ENCODE results near the gene RFTN2.
"Not testable (repeated sequence)": the region's sequence is repeated elsewhere in the genome, so short reads cannot be mapped to it uniquely, and the experiment has no call there.

RFTN2 gene

DNA sequence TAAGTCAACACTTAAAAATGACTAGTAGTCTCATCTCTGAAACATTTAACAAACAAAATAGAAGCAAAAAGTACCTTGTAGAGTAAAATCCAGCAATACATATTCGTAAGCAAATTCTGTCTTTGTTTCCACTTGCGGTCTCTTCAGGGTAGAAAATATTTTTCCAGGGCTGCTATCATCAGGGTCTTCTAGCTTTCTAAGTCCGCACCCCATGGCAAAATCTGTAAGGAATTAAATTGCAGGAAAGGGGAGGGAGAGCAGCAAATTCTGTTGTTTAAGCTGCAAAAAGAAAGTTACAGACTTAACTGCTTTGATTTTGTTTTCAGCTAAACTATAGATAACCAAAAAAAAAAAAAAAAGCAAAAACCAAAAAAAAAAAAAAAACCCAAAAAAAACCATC, at the start of gene RFTN2:
Gene RFTN2, minus strand, starts transcription at position 342 of the 400 bp plus-strand sequence. Its CDS starts 129 bp downstream, at position 213.
- no peak for DNase-seq

DNA sequence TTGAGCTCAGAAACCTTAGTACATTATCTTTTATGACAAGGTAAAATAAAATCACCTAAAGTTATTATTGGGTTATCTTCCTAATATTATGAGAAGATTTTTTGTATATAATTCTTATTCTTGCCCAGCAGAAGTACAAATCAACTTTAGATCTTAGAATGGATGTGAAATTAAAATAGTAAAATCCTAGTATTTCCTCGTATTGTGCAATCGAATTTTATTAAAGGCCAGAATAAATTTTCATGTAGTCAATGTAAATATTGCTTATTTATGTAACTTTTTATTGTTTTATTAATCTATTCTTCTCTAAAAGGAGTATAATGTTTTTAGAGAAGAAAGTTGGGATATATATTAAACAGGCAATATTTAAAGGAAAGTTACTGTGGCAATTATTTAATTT, 42.5 kb upstream of the RFTN2 start:
- no peak for DNase-seq

DNA sequence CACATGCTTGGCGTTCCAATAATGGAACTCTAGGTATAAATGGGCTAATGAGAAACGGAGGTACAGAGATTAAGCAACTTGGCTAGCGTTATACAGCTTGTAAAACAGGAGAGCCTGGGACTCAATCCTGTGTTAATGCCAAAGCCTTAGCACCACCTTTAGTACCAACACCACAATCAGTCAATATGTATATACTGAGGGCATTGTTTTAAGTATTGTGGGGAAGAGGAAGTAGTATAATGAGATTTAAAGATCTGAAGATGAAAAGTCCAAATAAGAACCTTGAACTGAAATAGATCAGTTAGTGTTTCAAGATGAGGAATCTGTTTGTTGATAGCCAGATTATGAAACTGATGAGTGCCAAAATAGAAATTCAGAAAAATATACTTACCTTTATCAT, 37.9 kb upstream of the RFTN2 start:
- DNase-seq, result no peak

DNA sequence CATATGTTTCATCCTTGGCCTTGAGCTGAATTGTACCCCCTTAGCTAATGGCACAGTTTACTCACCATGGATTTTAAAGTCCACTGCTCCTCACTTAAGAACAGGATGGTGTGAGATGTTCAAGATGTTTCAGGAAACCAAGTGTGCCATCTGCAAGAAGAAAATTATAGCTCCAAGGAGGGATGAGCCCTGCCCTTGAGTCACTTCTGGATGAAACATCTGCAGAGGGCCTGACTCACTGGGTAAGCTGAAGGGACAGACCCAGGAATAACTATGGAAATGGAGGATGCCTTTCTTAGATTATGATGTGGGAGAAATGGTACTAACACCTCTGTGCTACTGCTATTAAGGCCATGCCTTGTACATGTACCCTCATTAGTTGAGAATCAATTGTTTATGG, 36.2 kb upstream of the RFTN2 start:
- no peak for DNase-seq

GRCh38 chr2:197710424-197711042, 35.1 kb upstream of the RFTN2 start:
- peak; percentile 13 for DNase-seq

- not testable (repeated sequence) for DNase-seq
Observed at GRCh38 chr2:197709140-197709539, 33.8 kb upstream of the RFTN2 start.

- DNase-seq, result no peak
Observed at GRCh38 chr2:197708331-197708730, 32.9 kb upstream of the RFTN2 start.

- no peak for DNase-seq
Observed at GRCh38 chr2:197707316-197708213, 32.2 kb upstream of the RFTN2 start.

DNA sequence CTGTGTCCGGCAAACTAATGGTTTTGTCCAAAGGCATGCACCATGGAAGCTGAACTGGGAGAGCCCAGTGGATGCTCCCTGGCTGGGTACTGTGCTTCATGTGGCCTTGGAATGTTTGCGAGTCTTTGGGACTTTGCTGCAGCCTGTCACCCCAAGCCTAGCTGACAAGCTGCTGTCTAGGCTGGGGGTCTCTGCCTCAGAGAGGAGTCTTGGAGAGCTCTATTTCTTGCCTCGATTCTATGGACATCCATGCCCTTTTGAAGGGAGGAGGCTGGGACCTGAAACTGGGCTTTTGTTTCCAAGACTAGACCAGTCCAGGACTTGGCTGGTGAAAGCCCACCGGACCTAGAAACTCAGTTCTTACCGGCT, 31.4 kb upstream of the RFTN2 start:
- DNase-seq, result no peak

DNA sequence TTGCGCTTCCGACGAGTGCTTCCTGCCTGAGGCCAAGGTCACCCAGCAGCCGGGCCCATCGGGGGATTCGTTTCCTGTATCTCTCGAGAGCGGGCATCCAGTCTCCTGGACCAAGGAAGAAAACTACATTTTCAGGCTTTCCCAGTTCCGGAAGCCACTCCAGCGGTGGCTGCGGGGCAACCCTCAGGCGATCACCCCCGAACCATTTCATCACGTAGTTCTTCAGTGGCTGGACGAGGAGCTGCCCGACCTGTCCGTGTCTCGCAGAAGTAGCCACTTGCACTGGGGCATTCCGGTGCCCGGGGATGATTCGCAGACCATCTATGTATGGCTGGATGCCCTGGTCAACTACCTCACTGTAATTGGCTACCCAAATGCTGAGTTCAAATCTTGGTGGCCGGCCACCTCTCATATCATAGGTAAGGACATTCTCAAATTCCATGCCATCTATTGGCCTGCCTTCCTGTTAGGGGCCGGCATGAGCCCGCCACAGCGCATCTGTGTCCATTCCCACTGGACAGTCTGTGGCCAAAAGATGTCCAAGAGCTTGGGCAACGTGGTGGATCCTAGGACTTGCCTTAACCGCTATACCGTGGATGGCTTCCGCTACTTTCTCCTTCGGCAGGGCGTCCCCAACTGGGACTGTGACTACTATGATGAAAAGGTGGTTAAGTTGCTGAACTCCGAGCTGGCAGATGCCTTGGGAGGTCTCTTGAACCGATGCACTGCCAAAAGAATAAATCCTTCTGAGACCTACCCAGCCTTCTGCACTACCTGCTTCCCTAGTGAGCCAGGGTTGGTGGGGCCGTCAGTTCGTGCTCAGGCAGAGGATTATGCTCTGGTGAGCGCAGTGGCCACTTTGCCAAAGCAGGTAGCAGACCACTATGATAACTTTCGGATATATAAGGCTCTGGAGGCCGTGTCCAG, 30.8 kb upstream of the RFTN2 start:
- DNase-seq, result peak; percentile 5

GRCh38 chr2:197705121-197705911, 29.9 kb upstream of the RFTN2 start, which contains the start of gene MARS2:
MARS2 (plus strand) TSS chr2:197705369; CDS start chr2:197705406, 37 bp downstream.
- peak; percentile 91 for DNase-seq

DNA sequence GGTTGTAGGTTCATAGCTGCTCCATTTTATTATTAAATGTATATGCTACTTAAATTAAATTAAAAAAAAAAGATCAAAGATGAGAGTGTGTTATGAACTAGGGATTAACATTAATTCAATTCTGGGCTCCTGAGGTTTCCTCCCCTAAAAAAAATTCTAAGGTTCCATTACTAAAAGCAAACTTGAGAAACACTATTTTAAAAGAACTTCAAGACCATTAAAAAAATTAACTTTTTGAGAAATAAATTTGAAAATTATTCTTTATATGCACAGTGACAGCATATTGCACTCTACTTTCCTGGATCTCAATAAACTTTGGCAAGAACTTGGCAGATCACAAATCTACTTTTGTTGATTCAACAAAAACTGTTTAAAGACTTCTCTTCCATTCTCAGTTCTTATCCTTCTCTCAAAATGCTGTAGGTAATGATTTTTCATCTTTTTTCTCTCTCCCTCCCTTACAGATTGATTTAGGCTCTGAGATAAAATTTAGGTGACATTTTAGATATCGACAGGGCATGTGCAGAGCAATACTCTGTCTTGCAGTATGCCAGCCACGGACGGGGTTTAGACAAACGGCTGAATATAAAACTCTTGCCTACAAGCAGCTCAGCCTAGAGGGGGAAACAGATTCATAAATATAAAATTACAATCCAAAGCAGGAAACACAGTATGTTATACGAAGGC, 29.2 kb upstream of the RFTN2 start:
- no peak for DNase-seq

DNA sequence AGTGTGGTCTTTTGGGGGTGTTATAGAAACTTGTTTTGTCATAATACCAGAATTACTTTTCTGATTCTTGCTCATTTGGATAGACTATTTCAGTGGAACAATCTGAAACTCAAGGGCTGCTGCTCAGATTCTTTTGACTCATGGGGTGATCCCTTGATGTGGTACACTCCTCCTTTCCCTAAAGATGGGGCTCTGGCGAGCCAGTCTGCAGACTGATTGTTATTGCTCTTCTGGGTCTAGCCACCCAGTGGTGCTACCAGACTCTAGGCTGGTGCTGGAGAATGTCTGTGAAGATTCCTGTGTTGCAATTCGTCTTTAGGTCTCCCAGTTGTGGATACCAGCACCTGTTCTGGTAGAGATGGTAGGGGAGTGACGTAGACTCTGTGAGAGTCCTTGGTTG, 25.6 kb upstream of the RFTN2 start:
- DNase-seq, result peak; percentile 27

DNA sequence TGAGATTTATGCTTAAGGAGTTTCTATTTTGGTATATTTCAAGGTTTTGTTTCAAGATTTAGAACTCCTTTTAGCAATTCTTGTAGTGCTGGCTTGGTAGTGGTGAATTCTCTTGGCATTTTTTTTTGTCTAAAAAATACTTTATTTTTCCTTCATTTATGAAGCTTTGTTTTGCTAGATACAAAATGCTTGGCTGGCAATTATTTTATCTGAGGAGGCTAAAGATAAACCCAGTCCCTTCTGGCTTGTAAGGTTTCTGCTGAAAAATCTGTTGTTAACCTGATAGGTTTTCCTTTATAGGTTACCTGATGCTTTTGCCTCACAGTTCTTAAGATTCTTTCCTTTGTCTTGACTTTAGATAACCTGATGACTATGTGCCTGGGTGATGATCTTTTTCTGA, 24.3 kb upstream of the RFTN2 start:
- DNase-seq, result not testable (repeated sequence)

- not testable (repeated sequence) for DNase-seq
Observed at GRCh38 chr2:197696571-197696970, 21.2 kb upstream of the RFTN2 start.

- DNase-seq, result not testable (repeated sequence)
Observed at GRCh38 chr2:197695971-197696370, 20.6 kb upstream of the RFTN2 start.

DNA sequence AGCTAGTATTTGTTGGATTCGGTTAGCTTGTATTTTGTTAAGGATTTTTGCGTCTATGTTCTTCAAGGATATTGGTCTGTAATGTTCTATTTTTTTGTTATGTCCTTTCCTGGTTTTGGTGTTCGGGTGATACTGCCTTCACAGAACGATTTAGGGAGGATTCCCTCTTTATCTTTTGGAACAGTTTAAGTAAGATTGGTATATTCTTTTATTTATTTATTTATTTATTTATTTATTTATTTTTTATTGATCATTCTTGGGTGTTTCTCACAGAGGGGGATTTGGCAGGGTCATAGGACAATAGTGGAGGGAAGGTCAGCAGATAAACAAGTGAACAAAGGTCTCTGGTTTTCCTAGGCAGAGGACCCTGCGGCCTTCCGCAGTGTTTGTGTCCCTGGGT, 19.8 kb upstream of the RFTN2 start:
- DNase-seq, result not testable (repeated sequence)

- no peak for DNase-seq
Observed at GRCh38 chr2:197677483-197677882, 2.1 kb upstream of the RFTN2 start.

GRCh38 chr2:197677056-197677455, 1.7 kb upstream of the RFTN2 start:
- DNase-seq, result no peak

DNA sequence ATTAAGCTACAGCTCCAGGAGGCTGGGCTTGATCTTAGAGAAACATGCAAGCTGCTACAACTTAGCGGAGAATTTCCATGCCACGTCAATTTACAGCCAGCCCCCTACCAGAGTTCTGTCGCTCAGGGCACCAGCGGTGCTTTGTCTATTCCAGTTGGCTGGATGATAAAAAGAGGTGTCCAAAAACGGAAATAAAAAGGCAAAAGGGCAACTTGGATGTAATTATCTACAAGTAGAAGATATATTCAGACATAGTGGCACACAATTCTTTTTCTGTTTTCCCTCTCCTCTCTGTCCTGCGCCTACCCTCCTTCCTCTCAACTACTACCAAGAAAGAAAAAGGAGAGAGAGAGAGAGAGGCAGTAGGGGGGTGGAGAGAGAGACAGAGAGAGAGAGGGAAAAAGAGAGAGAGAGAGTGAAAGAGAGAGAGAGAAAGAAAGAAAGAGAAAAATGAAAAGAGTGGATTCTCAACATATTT, 363 bp upstream of the RFTN2 start:
- DNase-seq, result no peak

DNA sequence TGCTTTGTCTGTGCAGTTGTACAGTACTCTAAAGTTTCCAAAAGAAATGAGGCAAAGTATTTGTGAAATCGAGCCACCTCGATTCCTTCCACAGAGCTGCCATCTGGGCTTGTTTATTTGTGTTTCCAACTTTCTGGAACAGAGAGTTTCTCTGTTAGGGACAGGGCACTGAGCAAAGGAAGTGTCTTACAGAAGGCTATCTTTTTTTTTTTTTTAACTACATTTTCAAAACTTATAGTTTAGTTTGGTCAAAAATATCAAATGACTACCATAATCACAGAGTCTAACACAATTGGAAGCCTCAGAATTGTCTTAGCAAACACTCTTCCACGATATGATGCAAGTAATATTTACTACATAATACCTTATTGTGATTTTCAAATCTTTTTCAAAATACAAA, 796 bp downstream of the RFTN2 start:
- DNase-seq, result no peak

GRCh38 chr2:197674060-197674459, 1.3 kb downstream of the RFTN2 start:
- DNase-seq, result no peak

All from stimulated activated CD4-positive, alpha-beta T cell treated with anti-CD3 and anti-CD28 coated beads, Interleukin-1b, Interleukin-23, amount 100 ng/mL, for 48 hours (primary cell).